ENCODE results near the gene GPR143. TPM values are rescaled to one million over a fixed set of nuclear protein-coding genes. Genes with fewer than 3 reads are reported as not detected.
A peak's percentile ranks its signal among the peaks of the same experiment; 100 is the strongest.

Gene GPR143
- total and polyA plus RNA-seq, 2 donors (not counting 3 experiments of a cell fraction or from before 2014, with no cell fraction given): 9.3 to 17.7 TPM

GRCh38 chrX:9682456-9682855, 83.2 kb downstream of the GPR143 start:
- Histone ChIP-seq H3K4me3 (replicated peaks in 1 of 3; ENCODE audit: insufficient read depth in 1 of 3, low read depth in 1 of 3, low read length in 3 of 3) (no peak overlapping the region), H2AFZ (ENCODE audit: low read depth, low read length) (no peak overlapping the region), H3K27ac (ENCODE audit: insufficient read depth, low read depth, low read length) (no peak overlapping the region), H3K4me2 (ENCODE audit: insufficient read depth, low read length) (no peak overlapping the region), H3K79me2 (ENCODE audit: control insufficient read depth, insufficient read depth, low read length) (no peaks in the 10 kb centered on the region), H3K36me3 (ENCODE audit: control insufficient read depth in 2 of 2, extremely low read depth in 1 of 2, insufficient read depth in 2 of 2, low read length in 2 of 2) (no peaks in the 10 kb centered on the region), H3K9me1 (replicated peaks; ENCODE audit: control insufficient read depth, extremely low read depth, insufficient read depth, low read length) (no peaks in the 10 kb centered on the region), H3K9me3 (replicated peaks; ENCODE audit: control insufficient read depth, insufficient read depth, low read length) (no peaks in the 10 kb centered on the region), H3K27me3 (ENCODE audit: control insufficient read depth in 2 of 2, insufficient read depth in 2 of 2, low read length in 2 of 2) (no peaks in the 10 kb centered on the region), H3K9ac (replicated peaks; ENCODE audit: extremely low read depth, insufficient read depth, low read length) (no peak overlapping the region), H4K20me1 (replicated peaks; ENCODE audit: control insufficient read depth, extremely low read depth, insufficient read depth, low read length) (no peaks in the 10 kb centered on the region), H3K4me1 (ENCODE audit: control insufficient read depth, extremely low read depth, insufficient read depth, low read length) (peaks cover 4% of the 10 kb centered on the region)
- POLR2A ChIA-PET: no interaction called here
- intact Hi-C loops (cut with micrococcal nuclease): no loop called here
- peak; percentile 10 for DNase-seq (ENCODE audit: low read depth, low spot score)
- no peak for FAIRE-seq
- TF ChIP-seq MAX (IDR thresholded peaks at IDR 0.05; ENCODE audit: insufficient read depth, insufficient read length) (no peak), POLR2AphosphoS5 (IDR thresholded peaks at IDR 0.05; ENCODE audit: insufficient read depth, low read depth, low read length) (no peak), CTCF (IDR thresholded peaks at IDR 0.05; ENCODE audit: extremely low read depth in 1 of 2, insufficient read depth in 1 of 2, low read depth in 1 of 2, low read length in 2 of 2) (peak in 1 of 2 donors; percentile 5), MYC (IDR thresholded peaks at IDR 0.05; ENCODE audit: low read depth, low read length) (no peak), POLR2A (IDR thresholded peaks at IDR 0.05; ENCODE audit: low read depth, low read length) (no peak)
- dilution Hi-C loops (cut with MboI; ENCODE audit: extremely low pct_ligation_motif_present, low sequenced_read_pairs): no loop called here
- CTCF ChIA-PET: no interaction called here
- BruUV-seq (replicated peaks): no TSS peak

GRCh38 chrX:9681422-9681821, 84.2 kb downstream of the GPR143 start:
- no TSS peak for BruUV-seq (replicated peaks)
- TF ChIP-seq POLR2A (IDR thresholded peaks at IDR 0.05; ENCODE audit: low read depth, low read length) (no peak), MAX (IDR thresholded peaks at IDR 0.05; ENCODE audit: insufficient read depth, insufficient read length) (no peak), GATA2 (IDR thresholded peaks at IDR 0.05; ENCODE audit: insufficient read depth, insufficient read length, low read depth, low read length) (no peak), POLR2AphosphoS5 (IDR thresholded peaks at IDR 0.05; ENCODE audit: insufficient read depth, low read depth, low read length) (no peak), FOS (IDR thresholded peaks at IDR 0.05; ENCODE audit: borderline replicate concordance, insufficient read depth, low read length) (no peak), CTCF (IDR thresholded peaks at IDR 0.05; ENCODE audit: extremely low read depth in 1 of 2, insufficient read depth in 1 of 2, low read depth in 1 of 2, low read length in 2 of 2) (no peak), JUN (IDR thresholded peaks at IDR 0.05; ENCODE audit: borderline replicate concordance, insufficient read depth, insufficient read length, low read depth) (no peak), EZH2 (IDR thresholded peaks at IDR 0.05; ENCODE audit: borderline replicate concordance, low read depth, low read length, severe bottlenecking) (no peak), MYC (IDR thresholded peaks at IDR 0.05; ENCODE audit: low read depth, low read length) (no peak)
- DNase-seq (ENCODE audit: low read depth, low spot score): no peak
- Histone ChIP-seq H3K9me3 (replicated peaks; ENCODE audit: control insufficient read depth, insufficient read depth, low read length) (no peaks in the 10 kb centered on the region), H3K4me2 (ENCODE audit: insufficient read depth, low read length) (no peak overlapping the region), H3K4me1 (ENCODE audit: control insufficient read depth, extremely low read depth, insufficient read depth, low read length) (peaks cover 6% of the 10 kb centered on the region), H3K9ac (replicated peaks; ENCODE audit: extremely low read depth, insufficient read depth, low read length) (no peak overlapping the region), H3K79me2 (ENCODE audit: control insufficient read depth, insufficient read depth, low read length) (no peaks in the 10 kb centered on the region), H3K4me3 (replicated peaks in 1 of 3; ENCODE audit: insufficient read depth in 1 of 3, low read depth in 1 of 3, low read length in 3 of 3) (no peak overlapping the region), H3K27ac (ENCODE audit: insufficient read depth, low read depth, low read length) (no peak overlapping the region), H4K20me1 (replicated peaks; ENCODE audit: control insufficient read depth, extremely low read depth, insufficient read depth, low read length) (no peaks in the 10 kb centered on the region), H2AFZ (ENCODE audit: low read depth, low read length) (no peak overlapping the region), H3K36me3 (ENCODE audit: control insufficient read depth in 2 of 2, extremely low read depth in 1 of 2, insufficient read depth in 2 of 2, low read length in 2 of 2) (no peaks in the 10 kb centered on the region), H3K9me1 (replicated peaks; ENCODE audit: control insufficient read depth, extremely low read depth, insufficient read depth, low read length) (no peaks in the 10 kb centered on the region), H3K27me3 (ENCODE audit: control insufficient read depth in 2 of 2, insufficient read depth in 2 of 2, low read length in 2 of 2) (no peaks in the 10 kb centered on the region)
- dilution Hi-C loops (cut with MboI; ENCODE audit: extremely low pct_ligation_motif_present, low sequenced_read_pairs) (no loop called here), intact Hi-C loops (cut with micrococcal nuclease) (no loop called here)
- ChIA-PET POLR2A (no interaction called here), CTCF (interaction anchor here (1.1 kb wide), 1 partner anchor 340 kb away, joined by 3 read pairs; no protein-coding TSS in a partner anchor)
- FAIRE-seq: no peak
